ENCODE results near the gene FLYWCH2.
"Not testable (repeated sequence)": the region's sequence is repeated elsewhere in the genome, so short reads cannot be mapped to it uniquely, and the experiment has no call there.

The FLYWCH2 gene

GRCh38 chr16:2912330-2913199, 29.6 kb downstream of the FLYWCH2 start:
- DNase-seq (ENCODE audit: low read depth) = peak; percentile 17

GRCh38 chr16:2913603-2914002, 30.6 kb downstream of the FLYWCH2 start:
- no peak for DNase-seq (ENCODE audit: low read depth)

- no peak for DNase-seq (ENCODE audit: low read depth)
Measured at GRCh38 chr16:2914233-2914632, 31.2 kb downstream of the FLYWCH2 start.

- no peak for DNase-seq (ENCODE audit: low read depth)
Measured at GRCh38 chr16:2915196-2915929, 32.3 kb downstream of the FLYWCH2 start.

DNA sequence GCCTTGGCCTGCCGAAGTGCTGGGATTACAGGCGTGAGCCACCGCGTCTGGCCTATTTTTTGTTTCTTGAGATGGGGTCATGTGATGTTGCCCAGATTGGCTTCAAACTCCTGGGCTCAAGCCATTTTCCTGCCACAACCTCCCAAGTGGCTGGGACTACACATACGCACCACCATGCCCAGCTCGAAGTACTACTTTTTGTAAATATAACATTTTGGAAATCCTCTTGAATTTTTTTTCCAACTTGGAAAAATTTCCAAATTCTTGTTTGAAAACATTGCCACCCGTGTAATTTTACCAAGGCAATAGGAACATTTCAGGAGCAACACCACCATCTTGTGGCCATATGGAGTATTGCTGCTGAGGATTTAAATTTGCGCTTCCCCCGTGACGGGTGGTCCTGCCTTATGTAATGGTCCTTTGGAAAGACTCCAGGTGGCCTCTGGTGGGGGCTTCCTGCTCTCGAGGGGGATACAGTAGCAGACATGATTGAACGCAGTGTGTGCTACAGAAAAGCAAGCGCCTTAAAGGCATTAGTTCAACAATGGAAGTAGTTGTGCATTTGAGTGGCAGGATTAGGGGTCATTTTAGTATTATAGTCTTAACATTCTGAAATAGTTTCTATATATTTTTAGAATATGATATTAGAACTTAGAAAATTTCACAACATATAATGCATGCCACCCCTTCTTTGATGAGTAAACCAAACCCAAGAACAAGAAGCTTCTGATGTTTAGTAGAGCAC, 36.7 kb downstream of the FLYWCH2 start:
- peak; percentile 35 for DNase-seq (ENCODE audit: low read depth)

GRCh38 chr16:2923481-2923880, 40.5 kb downstream of the FLYWCH2 start:
- no peak for DNase-seq (ENCODE audit: low read depth)

DNA sequence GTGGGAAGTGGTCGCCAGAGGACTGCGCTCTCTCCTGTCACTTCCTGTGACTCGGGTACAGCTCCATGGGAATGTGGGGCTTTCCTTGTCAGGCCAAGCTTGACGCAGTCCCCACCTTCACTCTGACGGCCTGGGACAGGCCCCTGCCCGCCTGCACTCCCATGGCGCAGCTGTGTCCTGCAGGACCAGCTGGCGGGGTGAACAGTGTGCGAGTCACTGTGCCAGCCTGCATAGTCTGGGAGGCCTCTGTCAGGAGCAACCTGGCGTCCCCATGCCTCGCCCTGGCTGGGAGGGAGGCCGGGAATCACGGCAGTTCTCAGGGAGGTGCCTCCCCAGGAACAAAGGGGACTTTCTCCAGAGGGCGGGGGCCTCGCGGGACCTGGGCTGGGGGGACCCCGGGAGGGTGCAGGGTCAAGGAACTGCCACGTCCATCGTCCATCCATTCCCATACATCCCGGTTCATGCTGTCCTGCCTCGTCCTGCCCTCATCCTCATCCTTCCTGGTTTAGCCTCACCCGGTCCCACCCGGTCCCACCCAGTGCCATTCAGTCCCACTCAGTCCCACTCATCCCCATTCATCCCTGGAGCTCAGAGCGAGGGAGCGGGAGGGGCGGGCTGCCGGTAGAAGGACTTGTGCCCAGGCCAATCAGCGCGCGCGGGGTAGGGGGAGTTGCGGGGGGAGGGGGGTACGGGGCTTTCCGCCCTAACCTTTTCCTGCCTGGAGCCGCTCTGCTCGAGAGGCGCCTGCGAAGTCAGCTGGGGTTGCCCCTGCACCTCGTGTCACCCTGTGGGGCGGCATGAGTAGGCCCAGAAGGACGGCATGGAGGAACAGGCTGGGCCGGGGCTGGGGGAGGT, 42.1 kb downstream of the FLYWCH2 start:
- no peak for DNase-seq (ENCODE audit: low read depth)

DNA sequence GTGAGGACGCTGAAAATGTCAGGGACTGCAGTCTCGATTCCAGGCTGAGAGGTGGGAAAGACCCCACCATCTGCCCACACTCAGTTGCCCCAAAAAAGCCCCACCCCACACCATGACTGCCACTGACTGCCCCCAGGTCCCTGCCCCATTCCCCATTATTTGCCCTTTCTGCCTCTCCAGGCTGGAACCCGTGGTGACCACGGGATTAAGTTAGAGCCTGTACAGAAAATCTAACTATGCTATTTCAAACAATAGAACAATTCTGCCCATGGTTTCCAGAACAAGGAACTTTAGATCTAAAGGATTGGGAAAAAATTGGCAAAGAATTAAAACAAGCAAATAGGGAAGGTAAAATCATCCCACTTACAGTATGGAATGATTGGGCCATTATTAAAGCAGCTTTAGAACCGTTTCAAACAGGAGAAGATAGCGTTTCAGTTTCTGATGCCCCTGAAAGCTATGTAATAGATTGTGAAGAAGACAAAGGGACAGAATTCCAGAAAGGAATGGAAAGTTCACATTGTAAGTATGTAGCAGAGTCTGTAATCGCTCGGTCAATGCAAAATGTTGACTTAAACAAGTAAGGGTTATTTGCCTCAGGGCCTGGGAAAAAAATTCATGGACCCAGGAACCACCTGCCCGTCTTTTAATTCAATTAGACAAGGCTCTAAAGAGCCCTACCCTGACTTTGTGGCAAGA, 43.1 kb downstream of the FLYWCH2 start:
- DNase-seq (ENCODE audit: low read depth) = no peak

DNA sequence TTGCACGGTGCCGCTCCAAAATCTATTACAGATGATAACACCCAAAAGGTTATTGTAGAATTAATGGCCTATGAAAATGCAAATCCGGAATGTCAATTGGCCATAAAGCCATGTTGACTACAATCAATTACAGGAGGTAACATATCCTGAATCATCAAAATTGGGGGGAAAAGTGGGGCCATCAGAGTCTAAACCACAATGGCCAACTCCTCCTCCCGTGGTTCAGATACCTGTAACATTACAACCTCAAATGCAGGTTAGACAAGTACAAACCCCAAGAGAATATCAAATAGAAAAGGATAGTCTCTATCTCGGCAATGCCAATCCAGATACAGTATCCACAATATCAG, 43.6 kb downstream of the FLYWCH2 start:
- DNase-seq (ENCODE audit: low read depth) = no peak

DNA sequence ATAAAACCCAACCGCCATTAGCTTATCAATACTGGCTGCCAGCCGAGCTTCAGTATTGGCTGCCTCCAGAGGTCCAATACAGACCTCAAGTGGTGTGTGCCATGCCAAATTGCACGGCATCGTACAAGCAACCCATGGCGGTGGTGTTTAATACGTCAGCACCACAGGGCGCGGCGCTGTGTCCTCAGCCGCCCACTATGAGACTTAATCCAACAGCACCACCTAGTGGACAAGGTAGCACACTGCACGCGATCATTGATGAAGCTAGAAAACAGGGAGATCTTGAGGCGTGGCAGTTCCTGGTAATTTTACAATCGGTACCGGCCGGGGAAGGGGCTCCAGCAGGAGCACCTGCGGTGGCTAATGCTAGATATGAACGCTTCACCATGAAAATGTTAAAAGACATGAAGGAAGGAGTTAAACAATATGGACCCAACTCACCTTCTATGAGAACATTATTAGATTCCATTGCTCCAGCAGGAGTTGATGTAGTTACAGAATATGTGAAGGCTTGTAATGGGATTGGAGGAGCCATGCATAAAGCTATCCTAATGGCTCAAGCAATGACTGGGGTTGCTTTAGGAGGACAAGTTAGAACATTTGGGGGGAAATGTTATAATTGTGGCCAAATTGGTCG, 44.1 kb downstream of the FLYWCH2 start:
- peak; percentile 81 for DNase-seq (ENCODE audit: low read depth)

DNA sequence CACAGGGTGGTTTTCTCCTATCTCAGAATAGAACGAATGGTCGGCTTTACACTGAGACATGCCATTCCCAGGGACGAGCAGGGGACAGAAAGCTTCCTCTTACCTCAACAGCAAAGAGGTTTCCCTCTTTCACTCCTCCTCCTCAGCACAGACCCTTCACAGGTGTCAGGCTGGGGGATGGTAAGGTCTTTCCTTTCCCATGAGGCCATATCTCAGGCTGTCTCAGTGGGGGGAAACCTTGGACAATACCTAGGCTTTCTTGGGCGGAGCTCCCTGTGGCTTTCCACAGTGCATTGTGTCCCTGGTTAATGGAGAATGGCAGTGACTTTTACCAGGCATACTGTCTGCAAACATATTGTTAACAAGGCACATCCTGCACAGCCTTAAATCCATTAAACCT, 45.1 kb downstream of the FLYWCH2 start:
- not testable (repeated sequence) for DNase-seq (ENCODE audit: low read depth)

- DNase-seq (ENCODE audit: low read depth) = no peak
Measured at GRCh38 chr16:2928796-2929195, 45.8 kb downstream of the FLYWCH2 start.

- no peak for DNase-seq (ENCODE audit: low read depth)
Measured at GRCh38 chr16:2929693-2930092, 46.7 kb downstream of the FLYWCH2 start.

DNA sequence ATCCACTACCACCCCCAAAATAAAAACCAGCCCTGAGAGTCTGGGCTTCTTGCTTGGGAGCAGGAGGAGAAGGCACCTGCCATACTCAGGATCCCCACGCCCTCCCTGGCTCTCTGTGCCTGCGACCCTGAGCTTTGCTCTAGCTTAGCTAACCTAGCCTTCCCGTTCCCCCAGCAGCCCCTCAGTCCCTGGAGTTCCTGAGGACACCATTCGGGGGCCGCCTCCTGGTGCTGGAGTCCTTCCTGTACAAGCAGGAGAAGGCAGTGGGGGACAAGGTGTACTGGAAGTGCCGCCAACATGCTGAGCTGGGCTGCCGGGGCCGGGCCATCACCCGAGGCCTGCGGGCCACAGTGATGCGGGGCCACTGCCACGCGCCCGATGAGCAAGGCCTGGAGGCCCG, 47.2 kb downstream of the FLYWCH2 start:
- DNase-seq (ENCODE audit: low read depth) = no peak

DNA sequence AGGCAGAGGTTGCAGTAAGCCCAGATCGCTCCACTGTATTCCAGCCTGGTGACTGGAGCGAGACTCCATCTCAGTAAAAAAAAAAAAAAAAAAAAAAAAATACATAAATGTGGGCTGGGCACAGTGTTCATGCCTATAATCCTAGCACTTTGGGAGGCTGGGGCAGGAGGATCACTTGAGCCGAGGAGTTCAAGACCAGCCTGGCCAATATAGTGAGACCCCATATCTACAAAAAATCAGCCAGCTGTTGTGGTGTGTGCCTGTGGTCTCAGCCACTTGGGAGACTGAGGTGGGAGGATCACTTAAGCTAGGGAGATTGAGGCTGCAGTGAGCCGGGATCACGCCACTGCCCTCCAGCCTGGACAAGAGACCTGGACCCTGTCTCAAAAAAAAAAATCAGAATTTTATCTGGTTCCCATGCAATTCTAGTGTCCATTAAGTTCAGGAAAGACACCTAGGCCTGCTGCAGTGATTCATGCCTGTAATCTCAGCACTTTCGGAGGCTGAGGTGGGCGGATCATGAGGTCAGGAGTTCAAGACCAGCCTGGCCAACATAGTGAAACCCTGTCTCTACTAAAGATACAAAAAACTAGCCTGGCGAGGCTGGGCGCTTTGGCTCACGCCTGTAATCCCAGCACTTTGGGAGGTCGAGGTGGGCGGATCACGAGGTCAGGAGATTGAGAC, 48.4 kb downstream of the FLYWCH2 start:
- DNase-seq (ENCODE audit: low read depth) = not testable (repeated sequence)

DNA sequence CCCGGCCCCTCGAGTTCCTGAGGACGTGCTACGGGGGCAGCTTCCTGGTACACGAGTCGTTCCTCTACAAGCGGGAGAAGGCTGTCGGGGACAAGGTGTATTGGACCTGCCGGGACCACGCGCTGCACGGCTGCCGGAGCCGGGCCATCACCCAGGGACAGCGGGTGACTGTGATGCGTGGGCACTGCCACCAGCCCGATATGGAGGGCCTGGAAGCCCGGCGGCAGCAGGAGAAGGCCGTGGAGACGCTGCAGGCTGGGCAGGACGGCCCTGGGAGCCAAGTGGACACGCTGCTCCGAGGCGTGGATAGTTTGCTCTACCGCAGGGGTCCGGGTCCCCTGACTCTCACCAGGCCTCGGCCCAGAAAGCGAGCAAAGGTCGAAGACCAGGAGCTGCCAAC, 50.1 kb downstream of the FLYWCH2 start:
- DNase-seq (ENCODE audit: low read depth) = no peak

DNA sequence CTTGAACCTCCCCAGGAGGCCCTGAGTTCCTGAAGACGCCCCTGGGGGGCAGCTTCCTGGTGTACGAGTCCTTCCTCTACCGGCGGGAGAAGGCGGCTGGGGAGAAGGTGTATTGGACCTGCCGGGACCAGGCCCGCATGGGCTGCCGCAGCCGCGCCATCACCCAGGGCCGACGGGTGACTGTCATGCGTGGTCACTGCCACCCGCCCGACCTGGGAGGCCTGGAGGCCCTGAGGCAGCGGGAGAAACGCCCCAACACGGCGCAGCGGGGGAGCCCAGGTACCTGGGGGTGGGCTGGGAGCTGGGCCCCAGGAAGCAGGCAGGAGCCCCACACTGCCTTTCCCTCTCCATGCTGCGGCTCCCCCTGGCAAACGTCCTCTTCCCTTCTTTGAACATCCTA, 50.7 kb downstream of the FLYWCH2 start:
- no peak for DNase-seq (ENCODE audit: low read depth)

- no peak for DNase-seq (ENCODE audit: low read depth)
Measured at GRCh38 chr16:2934450-2934849, 51.4 kb downstream of the FLYWCH2 start.

- no peak for DNase-seq (ENCODE audit: low read depth)
Measured at GRCh38 chr16:2936436-2937011, 53.5 kb downstream of the FLYWCH2 start.

GRCh38 chr16:2937170-2937569, 54.2 kb downstream of the FLYWCH2 start:
- DNase-seq (ENCODE audit: low read depth) = no peak
